Muscle layer of duodenum (tissue), 2 donors: ENCODE results near the gene RPL18A.

Experiments
- H3K27ac ChIP-seq: one replicate; pipeline ENCODE4 v1.7.0; 2013; ENCODE audit warnings: mild to moderate bottlenecking, low read length
- H3K27me3 ChIP-seq: one replicate; pipeline ENCODE4 v1.7.0; 2013; ENCODE audit warnings: low read depth, mild to moderate bottlenecking, control low read depth, low read length
- H3K36me3 ChIP-seq, 2 donors: one replicate each; pipeline ENCODE4 v1.7.0; 2013; ENCODE audit warnings: low read length in 2 of 2, control low read depth in 1 of 2, mild to moderate bottlenecking in 1 of 2; ENCODE audit not compliant: insufficient read depth in 2 of 2, control insufficient read depth in 1 of 2
- H3K4me1 ChIP-seq, 2 donors: one replicate each; pipeline ENCODE4 v1.7.0; 2013; ENCODE audit warnings: low read length in 2 of 2, mild to moderate bottlenecking in 2 of 2, control low read depth in 1 of 2, moderate library complexity in 1 of 2; ENCODE audit not compliant: insufficient read depth in 2 of 2, control insufficient read depth in 1 of 2
- H3K4me3 ChIP-seq, 2 donors: one replicate each; pipeline ENCODE4 v1.7.0; 2013; ENCODE audit warnings: low read length in 2 of 2, low read depth in 1 of 2, mild to moderate bottlenecking in 1 of 2
- H3K9me3 ChIP-seq, 2 donors: one replicate each; pipeline ENCODE4 v1.7.0; 2013; ENCODE audit warnings: low read length in 2 of 2, control low read depth in 1 of 2, mild to moderate bottlenecking in 1 of 2; ENCODE audit not compliant: control insufficient read depth in 1 of 2
- donor health status: healthy.

Gene RPL18A

DNA sequence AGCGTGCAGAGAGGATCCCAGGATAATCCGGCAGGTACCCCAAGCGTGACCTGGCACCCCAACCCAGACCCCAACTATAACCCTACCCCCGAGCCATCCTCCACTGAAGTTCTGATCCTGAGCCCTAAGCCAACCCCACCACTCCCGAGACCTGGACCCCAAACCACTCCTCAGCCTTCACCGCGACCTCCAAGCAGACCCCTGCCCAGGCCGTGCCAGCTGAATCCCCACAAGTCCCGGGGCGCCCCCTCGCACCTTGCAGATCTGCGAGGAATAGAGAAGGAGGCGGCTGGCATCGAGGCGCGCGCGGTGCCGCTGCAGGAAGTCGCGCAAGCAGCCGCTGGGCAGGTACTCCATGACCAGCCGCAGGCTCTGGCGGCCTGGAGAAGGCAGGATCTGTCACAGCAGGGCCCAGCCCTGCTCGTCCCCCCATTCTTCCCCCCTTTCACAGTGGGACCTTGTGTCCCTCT lies 28.3 kb upstream of the RPL18A start:
- Histone ChIP-seq H3K4me3 (peak overlapping the region in 1 of 2 donors; percentile 49), H3K27ac (no peak overlapping the region), H3K36me3 (no peaks in the 10 kb centered on the region), H3K9me3 (no peaks in the 10 kb centered on the region), H3K27me3 (no peaks in the 10 kb centered on the region), H3K4me1 (peaks cover 0 to 9% of the 10 kb centered on the region in 2 donors)

DNA sequence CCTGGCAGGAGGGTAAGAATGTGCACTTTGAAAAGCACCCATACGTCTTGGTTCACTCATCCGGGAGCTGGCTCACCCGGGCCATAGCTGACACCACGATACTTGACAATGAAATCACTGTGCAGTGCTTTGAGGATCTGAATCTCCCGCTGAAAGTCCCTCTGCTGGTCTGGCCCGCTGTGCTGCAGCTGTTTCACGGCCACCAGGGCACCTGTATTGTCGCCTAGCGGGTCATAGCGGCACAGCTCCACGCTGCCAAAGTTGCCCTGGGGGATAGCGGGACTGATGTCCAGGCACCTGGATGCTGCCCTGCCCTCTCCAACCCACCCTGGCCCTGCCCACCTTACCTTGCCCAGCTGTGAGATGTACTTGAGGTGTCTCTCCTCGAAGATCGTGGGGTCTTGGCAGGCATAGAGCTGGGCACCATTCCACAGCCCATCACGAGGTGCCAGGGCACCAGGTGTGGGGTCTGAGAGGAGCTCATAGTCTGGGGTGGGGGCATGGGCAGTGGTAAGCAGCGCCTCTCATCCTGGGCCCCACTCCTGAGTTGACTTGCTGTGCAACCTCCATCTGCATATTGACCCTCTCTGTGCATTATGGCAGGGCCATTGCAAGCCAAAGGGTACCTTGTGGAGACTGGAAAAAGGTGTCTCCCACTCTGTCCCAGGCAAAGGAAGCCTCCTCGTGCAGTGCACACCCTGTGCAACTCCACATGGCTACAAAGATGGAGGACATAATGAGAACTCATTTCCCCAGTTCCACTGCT lies 27.1 kb upstream of the RPL18A start:
- no peaks in the 10 kb centered on the region for H3K36me3 ChIP-seq
- no peaks in the 10 kb centered on the region for H3K9me3 ChIP-seq
- H3K27ac ChIP-seq, result no peak overlapping the region
- no peaks in the 10 kb centered on the region for H3K27me3 ChIP-seq
- no peak overlapping the region for H3K4me3 ChIP-seq
- H3K4me1 ChIP-seq, result peaks cover 0 to 9% of the 10 kb centered on the region in 2 donors

DNA sequence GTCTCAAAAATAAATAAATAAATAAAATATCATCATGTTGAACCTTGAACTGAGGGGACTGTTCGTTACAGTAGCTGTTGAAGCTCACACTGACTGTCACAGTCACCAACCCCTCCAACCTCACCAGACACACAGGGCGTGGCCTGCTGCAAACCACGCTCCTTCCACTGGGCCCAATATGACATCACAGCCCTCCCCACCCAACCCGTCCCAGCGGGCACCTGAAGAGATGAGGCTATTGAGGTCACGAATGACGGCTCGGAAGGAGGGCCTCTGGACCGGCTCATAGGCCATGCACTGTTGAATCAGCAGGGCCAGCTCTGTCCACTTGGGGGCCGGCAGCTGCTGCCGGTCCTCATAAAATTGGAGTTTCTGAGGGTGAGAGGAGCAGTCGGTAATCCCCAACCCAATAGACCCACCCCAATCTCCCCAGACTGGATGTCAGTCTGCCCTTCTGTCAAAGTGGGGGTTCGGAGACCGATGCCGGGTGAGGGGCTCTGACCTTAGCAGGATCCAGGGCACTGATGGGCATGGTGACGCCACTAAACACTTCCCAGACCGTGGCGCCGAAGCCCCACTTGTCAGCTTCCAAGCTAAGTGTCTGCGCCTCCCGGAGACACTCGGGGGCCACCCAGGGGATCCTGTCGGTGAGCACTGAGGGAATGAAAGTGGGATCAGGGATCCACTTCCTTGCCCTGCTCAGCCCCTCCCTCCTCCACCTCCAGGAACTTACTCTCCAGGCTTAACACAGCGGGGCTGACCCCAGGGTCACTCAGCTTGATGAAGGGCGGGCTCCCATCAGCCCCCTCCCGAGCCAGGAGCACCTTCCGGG lies 25.1 kb upstream of the RPL18A start:
- Histone ChIP-seq H3K27ac (no peak overlapping the region), H3K27me3 (no peaks in the 10 kb centered on the region), H3K36me3 (no peaks in the 10 kb centered on the region), H3K9me3 (no peaks in the 10 kb centered on the region), H3K4me1 (peaks cover 0 to 9% of the 10 kb centered on the region in 2 donors), H3K4me3 (no peak overlapping the region)

DNA sequence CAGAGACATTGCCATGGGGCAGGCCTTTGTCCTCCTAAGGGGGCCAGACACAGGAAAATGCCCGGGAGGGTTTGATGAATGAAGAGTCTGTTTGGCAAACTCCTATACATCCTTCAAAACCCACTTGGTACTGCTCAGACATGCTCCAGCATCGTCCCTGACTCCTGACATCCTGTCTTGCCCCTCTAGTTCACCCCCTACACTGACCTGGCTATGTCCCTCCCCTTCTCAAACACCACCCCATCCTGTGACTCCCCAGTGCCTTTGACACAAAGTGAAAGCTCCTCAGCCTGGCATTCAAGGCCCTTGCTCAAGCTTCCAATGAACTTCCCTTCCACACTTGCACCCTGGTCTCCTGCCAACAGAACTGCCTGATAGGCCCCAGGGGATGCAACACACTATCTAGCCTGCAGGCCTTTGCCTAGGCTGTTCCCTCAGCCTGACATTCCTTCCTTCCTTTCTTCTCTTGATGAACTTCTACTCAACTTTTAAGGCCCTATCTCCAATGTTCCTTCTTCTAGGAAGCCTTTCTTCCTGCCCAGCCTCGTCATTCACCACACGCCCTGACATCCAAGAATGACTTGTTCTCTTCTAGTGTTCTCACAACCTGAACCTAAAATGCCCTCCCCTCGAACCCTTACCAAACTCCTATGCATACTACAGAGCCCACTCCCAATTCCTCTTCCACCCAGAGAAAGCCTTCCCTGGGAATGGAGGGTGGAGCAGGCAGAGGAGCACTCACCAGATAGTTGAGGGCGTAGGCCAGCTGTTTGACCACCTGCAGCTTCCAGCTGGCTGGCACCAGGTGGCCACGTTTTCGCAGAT lies 24.3 kb upstream of the RPL18A start:
- Histone ChIP-seq H3K27me3 (no peaks in the 10 kb centered on the region), H3K4me1 (peaks cover 0 to 7% of the 10 kb centered on the region in 2 donors), H3K4me3 (no peak overlapping the region), H3K36me3 (no peaks in the 10 kb centered on the region), H3K27ac (no peak overlapping the region), H3K9me3 (no peaks in the 10 kb centered on the region)

DNA sequence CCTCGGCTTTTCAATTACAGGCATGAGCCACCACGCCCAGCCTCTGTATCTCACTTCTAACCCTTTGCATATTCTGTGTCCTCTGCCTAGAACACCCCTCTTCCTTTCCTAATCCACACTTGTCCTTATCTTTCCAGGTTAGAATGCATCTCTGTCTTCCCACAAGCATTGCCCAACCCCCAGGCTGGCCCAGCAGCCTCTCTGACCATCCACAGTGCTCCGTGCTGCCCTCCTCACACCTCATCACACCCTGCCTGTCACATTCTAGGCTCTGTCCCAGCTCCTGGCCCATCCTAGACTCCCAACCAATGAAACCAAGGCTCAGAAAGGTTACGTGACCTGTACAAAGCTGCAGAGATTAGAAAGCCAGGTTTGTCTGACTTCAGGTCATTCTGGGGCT lies 23.2 kb upstream of the RPL18A start:
- Histone ChIP-seq H3K4me3 (no peak overlapping the region), H3K27ac (no peak overlapping the region), H3K36me3 (no peaks in the 10 kb centered on the region), H3K4me1 (peaks cover 0 to 6% of the 10 kb centered on the region in 2 donors), H3K27me3 (no peaks in the 10 kb centered on the region), H3K9me3 (no peaks in the 10 kb centered on the region)

DNA sequence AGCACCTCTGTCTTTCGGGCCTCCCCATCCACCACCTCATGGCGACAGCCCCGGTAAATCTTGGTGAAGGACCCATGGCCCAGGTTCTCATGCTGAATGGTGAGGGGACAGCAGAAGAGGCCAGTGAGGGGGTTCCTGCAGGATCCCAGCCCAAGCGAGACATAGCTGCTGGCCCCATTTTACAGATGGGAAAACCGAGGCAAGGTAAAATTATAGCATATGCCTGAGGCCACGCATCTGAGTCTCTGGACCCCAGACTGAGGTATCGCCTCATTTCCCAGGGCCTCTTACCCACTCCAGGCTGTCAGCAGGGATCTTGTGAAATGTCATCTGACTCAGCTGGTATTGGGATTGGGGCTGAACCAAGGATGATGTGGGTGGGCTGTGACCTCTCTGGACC lies 21.7 kb upstream of the RPL18A start:
- H3K9me3 ChIP-seq, result no peaks in the 10 kb centered on the region

DNA sequence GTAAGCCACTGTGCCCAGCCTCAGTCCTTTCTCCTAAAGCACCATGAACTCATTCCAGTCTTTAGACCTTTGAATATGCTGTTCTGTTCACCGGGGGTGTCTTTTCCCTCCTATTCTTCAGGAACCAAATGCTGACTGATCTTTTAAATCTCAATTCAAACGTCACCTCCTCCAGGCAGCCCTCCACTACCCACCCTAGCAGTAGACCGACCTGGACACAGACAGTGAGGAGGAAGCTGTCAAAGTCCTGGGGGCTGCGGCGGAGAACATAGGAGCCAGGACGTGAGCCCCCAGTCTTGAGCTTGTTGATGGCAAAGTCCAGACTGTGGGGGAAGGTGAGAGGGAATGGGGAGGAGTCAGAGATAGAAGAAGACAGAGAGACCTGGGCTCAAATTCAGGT lies 19.7 kb upstream of the RPL18A start:
- Histone ChIP-seq H3K27ac (no peak overlapping the region), H3K4me3 (no peak overlapping the region), H3K4me1 (peaks cover 0 to 15% of the 10 kb centered on the region in 2 donors), H3K27me3 (no peaks in the 10 kb centered on the region), H3K36me3 (no peaks in the 10 kb centered on the region), H3K9me3 (no peaks in the 10 kb centered on the region)

More for the DNA sequence above, 21.7 kb upstream of the RPL18A start:
- H3K27ac ChIP-seq, result no peak overlapping the region
- H3K4me3 ChIP-seq, result no peak overlapping the region
- H3K4me1 ChIP-seq, result peaks cover 0 to 15% of the 10 kb centered on the region in 2 donors
- H3K36me3 ChIP-seq, result no peaks in the 10 kb centered on the region
- H3K27me3 ChIP-seq, result no peaks in the 10 kb centered on the region

DNA sequence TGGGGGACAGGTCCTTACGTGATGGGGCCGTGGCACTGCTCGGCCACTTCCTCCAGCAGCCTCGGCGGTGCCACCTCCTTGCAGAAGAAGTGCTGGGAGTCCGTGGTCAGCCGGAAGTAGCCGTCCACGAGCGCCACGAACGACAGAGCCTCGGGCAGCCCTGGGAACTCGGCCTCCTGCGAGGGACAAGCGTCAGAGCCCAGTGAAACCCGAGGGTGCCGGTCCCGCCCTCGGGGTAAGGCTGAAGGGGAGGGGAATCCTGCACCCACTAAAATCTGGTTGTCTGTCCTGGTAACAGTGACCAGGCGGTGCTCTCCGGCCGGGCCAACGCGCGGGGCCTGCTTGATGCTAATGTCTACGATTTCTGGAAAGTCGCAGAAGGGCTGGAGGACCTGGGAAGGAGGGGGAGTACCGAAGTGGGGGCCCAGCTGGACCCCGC lies 18.3 kb upstream of the RPL18A start:
- H3K4me1 ChIP-seq, result peaks cover 0 to 15% of the 10 kb centered on the region in 2 donors
- no peaks in the 10 kb centered on the region for H3K36me3 ChIP-seq
- H3K4me3 ChIP-seq, result peak overlapping the region in 1 of 2 donors; percentile 40
- no peaks in the 10 kb centered on the region for H3K27me3 ChIP-seq
- H3K27ac ChIP-seq, result no peak overlapping the region
- no peaks in the 10 kb centered on the region for H3K9me3 ChIP-seq

DNA sequence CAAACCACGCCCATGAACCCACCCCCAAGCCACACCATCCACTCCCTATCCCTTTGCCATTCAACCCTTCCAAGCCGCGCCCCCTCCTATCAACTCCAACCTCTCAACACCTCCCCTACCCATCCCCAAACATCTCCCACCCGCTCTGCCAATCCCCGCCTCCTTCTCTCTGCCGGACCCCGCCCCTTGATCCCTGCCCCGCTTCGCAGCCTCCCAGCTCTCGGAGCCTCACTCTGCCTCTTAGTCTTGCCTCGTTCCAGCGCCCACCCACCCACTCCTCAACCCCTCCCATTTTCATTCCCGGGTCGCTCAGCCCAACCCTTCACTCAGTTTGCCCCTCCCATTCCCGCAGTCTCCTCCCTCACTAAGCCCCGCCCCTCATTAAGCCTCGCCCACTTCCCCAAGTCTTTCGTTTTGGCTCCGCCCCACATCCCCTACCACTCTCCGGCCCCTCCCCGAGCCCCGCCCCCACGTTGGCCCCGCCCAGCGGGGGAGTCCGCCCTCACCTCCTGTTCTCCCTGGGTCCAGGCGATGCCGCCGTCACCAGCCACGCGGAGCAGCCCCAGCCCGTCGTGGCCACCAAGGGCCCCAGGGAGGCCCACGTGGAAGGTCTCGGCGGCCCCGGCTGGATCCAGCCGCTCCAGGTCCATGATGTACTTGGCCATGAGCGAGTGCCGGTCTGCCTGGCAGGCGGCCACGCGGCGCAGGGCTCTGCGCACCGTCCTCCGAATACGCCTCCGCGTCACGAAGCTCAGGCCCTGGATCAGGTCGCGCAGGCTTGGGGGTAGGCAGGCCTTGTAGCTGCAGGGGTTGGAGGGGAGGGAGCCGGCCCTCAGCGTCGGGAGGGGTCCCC lies 17.7 kb upstream of the RPL18A start:
- Histone ChIP-seq H3K36me3 (no peaks in the 10 kb centered on the region), H3K27ac (no peak overlapping the region), H3K9me3 (no peaks in the 10 kb centered on the region), H3K4me3 (peak overlapping the region in 1 of 2 donors; percentile 40), H3K4me1 (peaks cover 0 to 15% of the 10 kb centered on the region in 2 donors), H3K27me3 (no peaks in the 10 kb centered on the region)

DNA sequence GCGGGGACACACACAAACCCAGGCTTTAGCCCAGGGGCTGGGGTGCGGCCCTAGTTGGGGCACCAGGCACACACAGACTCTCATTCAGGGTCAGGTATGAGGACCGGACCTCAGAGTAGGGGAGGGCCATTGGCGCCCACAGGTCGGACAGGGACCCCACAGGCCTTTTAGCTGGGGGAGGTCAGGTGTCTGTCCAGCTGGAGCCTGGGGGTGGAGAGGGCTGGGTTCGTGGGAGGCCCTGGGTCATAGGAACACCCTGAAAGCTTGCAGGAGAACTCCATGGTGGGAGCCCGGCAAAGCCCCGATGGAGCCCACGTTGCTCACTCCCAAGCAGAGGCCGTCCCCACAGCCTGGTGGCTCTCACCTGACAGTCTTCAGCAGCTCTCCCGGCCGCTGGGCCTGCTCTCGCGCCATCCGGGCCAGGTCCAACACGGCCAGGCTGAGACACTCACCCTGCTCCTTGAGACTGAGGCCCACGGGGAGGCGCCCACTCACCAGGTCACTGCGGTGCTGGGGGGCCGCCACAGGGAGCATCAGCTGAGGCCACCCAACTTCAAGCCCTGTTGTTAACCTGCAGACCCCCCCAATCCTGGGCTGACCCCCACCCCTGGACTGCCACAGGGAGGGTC lies 16.9 kb upstream of the RPL18A start:
- no peaks in the 10 kb centered on the region for H3K9me3 ChIP-seq
- H3K4me1 ChIP-seq, result peaks cover 0 to 15% of the 10 kb centered on the region in 2 donors
- H3K36me3 ChIP-seq, result no peaks in the 10 kb centered on the region
- no peak overlapping the region for H3K27ac ChIP-seq
- no peaks in the 10 kb centered on the region for H3K27me3 ChIP-seq
- peak overlapping the region in 1 of 2 donors; percentile 37 for H3K4me3 ChIP-seq
